GM18861 (cell line): ENCODE measurements around the gene BTF3.
"Not testable (repeated sequence)": the region's sequence is repeated elsewhere in the genome, so short reads cannot be mapped to it uniquely, and the experiment has no call there.

Experiments used
- ATAC-seq: cut with Tn5 transposase; IDR thresholded peaks from one replicate; pipeline ENCODE4 v1.9.1; 2021; ENCODE audit not compliant: unreplicated experiment

The BTF3 gene

DNA sequence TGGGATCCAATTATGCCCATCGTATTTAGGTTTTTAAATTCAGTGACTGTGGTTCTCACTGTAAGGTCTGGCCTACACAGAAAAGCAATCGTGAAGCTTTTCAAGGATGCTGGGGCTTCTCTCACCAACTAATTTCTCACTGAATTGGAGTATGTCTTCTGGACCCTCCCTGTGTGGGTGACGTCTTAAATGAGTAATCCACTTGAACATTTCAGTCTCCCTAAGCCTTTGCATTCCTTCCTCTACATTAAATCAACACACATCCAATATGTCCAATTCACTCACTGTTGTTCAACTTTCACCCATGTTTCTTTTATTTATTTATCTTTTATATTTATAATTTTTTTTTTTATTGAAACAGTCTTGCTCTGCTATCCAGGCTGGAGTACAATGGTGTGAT is 12.5 kb upstream of the BTF3 start:
- ATAC-seq = no peak

DNA sequence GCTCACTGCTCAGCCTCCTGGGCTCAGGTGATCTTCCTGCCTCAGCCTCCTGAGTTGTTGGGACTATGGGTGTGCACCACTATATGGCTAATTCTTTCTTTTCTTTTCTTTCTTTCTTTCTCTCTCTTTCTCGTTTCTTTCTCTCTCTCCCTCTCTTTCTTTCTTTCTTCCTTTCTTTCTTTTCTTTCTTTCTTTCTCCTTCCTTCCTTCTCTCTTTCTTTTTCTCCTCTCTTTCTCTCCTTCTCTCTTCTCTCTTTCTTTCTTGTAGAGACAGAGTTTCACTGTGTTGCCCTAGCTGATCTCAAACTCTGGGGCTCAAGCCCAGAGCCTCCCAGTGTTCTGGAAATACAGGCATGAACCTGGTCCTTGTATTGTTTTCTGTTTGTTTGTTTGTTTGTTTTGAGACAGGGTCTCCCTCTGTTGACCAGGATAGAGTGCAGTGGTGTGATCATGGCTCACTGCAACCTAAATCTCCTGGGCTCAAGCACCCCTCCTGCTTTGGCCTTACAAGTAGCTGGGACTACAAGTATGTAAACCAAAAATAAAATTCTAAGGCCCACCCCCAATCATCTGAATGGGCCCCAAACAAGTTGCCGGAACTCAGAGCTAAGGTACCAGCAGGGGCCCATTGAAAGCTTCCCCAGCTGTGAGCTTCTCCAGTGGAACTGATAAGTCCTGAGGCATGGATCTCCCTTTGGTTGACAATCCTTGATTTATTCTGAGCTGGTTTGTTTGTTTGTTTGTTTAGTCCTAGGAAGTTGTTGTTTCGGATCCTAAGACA is 11.9 kb upstream of the BTF3 start:
- ATAC-seq = no peak

DNA sequence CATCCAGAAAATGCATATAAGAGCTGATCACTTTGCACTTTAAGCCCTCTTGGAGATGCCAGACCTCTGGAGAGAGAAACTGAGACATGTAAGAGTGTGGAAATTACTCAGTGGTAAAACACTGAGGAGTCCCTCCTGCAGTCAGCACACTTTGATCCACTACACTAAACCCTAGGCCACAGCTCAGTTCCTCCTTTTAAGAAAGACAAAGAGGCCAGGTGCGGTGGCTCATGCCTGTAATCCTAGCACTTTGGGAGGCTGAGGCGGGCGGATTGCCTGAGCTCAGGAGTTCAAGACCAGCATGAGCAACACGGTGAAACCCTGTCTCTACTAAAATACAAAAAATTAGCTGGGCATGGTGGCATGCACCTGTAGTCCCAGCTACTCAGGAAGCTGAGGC is 11.0 kb upstream of the BTF3 start:
- ATAC-seq = not testable (repeated sequence)

DNA sequence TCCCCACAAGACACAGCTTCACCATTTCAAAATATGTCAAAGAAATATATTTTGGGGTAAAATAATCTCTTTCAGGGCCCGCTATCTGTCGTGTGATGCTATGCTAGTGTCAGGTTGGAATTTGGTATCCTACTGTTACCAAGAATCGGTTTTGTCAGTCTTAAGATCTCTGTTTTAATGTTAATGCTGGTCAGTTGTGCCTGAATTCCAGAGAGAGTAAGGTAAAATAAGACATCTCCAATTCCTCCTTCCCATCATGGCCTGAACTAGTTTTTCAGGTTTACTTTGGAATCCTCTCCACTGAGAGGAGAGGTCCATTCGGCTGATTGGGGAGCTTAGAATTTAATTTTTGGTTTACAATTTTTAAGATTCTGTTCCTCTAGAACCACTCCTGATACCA is 10.4 kb upstream of the BTF3 start:
- ATAC-seq = no peak

DNA sequence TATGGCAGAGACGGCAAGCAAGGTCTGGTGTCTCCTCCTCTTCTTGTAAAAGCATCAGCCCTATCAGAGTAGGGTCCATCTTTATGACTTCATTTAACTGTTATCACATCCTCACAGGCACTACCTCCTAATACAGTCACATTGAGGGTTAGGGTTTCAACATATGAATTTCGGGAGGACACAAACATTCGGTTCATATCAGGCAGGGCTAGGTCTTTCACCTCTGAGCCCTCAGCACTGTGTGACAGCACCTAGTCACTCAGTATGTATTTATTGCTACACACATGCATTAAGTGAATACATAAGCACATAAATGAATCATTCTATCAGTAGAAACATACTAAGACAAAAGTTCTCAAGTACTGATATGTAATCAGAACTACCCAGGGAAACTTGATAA is 9.4 kb upstream of the BTF3 start:
- no peak for ATAC-seq

DNA sequence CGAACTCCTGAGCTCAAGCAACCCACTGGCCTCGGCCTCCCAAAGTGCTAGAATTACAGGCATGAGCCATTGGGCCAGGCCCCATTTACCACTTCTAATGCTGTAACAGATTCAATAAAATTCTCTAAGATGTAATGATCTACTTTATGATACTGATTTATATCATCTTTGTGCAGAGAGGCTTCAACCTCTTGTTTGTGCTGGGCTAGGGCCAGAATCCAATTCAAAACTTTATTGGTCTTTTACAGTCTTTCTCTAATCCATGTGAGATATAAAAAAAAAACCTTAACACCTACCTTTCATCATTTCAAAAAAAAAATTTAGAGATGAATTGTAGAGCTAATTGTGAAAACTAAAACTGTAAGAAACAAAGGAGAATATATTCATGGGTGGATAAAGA is 8.2 kb upstream of the BTF3 start:
- no peak for ATAC-seq

DNA sequence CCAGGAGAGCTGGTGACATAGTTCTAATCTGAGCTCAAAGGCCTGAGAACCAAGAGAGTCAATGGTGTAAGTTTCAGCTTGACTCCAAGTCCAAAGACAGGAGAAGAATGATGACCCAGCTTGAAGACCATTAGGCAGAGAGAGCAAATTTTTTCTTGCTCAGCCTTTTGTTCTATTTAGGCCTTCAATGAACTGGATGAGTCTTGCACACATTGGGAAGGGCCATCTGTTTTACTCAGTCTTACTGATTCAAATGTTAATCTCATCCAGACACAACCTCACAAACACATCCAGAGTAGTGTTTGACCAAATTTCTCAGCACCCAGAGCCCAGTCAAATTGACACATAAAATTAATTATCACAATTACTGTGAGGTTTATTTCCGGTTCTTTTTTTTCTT is 7.1 kb upstream of the BTF3 start:
- no peak for ATAC-seq

DNA sequence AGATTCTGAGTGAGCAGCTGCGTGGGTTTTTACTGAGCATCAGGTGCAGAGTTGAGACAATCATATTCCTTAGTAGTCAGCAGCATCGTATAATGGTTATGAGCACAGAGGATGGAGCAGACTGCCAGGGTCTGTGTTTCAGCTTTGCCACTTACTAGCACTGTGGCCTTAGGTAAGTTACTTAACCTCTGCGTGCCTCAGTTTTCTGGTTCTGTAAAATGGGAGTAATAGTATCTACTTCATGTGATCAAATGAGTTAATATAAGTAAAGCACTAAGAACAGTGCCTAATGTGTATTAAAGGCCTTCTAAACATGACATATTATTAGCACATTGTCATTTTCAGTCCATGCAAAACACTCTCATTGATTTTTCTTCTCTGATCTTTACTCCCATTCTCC is 4.8 kb upstream of the BTF3 start:
- no peak for ATAC-seq

DNA sequence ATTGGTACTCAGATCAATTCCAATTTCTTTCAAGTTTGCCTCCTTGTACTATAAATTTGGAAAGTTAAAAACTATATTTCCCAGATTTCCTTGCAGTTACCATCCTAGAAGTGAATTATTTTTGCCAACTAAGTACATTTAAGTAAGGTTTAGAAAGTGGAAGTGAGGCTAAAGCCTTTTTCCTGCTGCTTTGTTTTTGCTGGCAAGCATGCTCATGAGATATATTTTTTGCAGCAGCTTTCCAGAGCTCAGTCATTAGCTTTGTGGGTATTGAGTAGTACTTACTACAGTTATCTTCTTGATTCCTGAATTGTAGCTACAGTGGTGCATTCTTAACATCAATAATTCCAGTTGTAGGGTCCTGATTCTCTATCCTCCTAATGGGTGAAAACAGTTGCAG is 3.5 kb upstream of the BTF3 start:
- ATAC-seq = no peak

DNA sequence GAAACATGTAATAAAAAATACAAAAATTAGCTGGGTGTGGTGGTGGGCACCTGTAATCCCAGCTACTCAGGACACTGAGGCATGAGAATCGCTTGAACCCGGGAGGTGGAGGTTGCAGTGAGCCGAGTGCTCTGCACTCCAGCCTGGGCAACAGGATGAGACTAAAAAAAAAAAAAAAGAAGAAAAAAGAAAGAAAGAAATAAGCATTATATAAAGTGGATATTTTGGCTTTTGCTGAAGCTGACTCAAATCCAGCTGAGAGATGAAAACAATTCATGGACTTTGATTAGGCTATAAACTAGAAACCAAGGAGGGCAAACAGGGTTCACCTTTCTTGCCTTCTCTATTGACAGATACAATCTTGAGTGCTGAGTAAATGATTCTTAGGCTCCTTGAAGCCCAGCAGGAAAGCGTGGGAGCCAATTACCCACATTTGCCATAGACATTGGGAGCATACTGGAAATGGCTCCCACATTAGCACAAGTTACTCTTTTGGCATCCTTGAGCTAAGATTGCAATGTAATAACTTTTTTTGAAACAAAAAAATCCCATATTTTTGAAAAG is 2.4 kb upstream of the BTF3 start:
- no peak for ATAC-seq

DNA sequence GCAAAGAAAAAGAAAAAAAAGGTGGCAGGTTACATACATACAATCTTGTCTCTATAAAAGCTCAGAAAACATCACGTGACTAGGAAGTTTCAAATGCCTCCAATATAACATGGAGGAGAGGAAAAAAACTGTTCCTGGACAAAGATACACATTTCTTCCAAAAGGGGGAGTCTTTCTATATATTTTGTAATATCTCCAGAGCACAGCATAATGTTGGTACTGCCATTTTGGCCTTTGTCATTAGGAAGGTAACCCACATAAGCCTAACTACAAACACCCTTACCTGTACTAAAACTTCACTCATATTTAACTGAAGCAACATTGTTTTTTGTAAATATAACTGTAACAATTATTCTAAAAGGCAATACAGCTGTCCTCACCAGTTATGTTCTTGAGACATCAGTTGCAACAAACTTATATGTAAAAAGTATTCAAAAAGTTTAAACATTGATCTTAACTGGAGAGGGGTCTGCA is 1.2 kb upstream of the BTF3 start:
- no peak for ATAC-seq

DNA sequence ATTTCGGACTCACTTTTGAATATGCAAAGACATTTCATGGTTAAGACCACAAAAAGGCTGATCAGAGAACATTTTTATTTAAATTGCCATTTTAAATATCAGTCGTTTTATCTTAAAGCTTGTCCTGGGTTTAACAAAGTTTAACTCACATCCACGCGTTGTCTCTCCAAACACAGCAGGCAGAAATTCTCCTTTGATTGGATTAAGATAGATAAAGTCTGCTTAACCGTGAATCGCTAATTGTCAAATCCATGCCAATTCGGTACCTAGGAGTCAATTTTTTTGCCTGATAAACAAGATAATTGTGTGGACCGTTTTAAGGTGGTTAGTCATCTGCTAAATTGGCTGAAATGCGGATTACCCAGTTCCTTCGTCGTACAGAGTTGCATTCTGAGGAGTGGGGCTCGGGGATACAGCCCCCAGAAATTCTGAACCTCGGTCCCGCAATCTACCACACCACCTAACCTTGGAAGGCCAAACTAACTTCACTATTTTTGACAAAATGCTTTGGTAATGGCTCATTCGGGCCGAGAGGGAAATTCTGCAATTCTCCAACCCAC is 665 bp upstream of the BTF3 start:
- no peak for ATAC-seq

DNA sequence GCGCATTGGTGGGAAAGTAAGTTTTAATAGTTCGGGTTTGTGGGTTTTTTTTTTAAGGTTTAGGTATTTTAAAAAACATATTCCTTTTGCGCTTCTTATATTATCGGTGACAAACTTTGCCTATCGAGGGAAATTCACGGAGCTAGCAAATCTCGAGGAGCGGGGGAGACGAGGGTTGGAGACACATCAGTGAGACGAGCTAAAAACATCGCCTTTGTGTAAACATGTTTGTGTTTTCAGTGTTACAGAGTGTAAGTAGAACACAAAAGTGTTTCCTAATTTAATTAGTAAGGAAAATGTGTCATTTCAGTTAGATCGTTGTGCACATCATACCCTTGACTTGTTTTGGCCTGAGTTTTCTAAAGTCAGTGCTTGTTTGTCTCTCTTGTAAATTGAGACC is 945 bp downstream of the BTF3 start:
- ATAC-seq = no peak

DNA sequence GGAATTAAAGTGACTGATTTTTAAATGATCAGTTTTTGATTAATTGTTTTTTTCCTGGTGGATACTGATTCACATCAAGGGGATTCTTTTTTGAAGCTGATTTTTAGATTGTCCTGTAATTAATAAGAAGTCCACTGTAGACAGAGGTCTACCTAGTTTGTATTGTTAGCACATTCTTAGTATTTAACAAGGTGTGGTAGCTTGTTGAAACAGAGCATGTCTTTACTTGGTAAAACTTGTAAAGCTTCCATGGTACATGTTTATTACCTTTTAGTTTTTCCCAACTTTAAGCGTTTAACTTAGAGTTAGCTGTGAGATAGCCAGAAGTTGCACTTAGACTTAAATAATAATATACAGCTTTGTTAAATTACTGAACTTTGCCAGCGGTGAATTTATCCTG is 1.5 kb downstream of the BTF3 start:
- no peak for ATAC-seq

DNA sequence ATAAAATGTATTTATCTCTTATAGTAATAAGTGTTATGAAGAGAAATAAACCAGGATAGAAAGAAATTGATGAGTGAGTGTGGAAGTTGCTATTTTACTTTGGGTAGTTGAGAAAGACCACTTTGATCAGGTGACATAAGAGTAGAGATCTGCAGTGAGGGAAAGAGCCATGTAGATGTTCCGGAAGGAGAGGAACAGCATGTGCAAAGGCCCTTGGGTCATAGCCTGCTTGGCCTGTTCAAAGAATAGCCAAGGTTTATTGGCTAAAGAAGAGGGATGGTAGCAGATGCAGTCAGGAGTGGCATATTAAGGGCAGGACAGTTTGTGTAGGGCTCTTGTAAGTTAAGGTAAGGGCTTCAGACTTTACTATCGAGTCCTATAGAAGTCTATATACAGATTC is 3.2 kb downstream of the BTF3 start:
- no peak for ATAC-seq

DNA sequence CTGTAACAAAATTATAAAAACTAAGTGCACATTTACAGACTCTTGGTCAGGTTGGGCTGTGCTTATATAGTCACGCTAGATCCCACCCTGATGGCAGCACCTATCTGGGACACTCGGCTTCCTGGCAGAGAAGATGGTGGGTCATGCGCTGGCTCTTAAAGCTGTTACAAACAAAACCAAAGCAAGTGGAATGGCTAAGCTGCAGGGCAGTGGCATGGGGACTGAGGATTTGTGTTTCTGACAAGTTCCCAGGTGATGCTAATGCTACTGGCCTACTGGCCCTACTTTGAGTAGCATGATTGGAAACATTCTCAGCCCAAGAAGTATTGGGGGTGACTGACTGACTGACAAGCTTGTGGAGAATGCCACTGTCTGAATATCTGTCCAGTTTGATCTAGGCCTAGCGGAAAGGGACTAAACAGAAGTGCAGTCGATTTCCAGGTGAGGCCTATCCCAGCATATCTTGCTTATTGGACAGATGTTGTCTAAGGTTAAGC is 8.3 kb downstream of the BTF3 start:
- no peak for ATAC-seq

DNA sequence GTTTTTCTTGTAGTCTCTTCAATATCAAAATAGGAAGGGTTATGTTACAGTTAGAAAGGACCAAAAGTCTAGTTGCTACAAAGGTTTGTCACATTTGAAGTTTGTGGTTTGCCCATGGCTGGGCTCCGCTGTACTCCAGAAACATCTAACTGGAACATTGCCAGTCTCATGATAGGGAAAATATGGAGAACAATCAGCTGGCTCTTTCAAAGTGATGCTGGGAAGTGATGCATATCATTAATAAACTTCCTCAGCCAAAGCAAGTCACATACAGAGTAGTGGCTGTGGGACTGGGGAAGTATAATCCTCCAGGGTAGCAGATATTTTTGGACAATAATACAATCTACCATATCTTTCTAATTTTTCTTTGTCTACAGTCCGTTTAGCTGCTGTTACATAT is 8.8 kb downstream of the BTF3 start:
- ATAC-seq = no peak

DNA sequence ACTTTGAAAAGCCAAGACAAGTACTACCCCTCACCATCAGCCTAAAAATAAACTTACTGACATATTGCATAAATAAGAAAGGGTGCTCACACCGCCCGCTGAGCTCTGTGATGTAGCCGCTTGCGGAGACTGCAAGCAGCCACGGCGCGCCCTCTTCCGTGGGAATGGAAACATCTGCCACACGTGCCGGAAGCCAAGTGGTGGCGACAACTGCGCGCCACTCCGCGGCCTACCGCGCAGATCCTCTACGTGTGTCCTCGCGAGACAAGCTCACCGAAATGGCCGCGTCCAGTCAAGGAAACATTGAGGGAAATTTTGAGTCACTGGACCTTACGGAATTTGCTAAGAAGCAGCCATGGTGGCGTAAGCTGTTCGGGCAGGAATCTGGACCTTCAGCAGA is 10.3 kb downstream of the BTF3 start:
- ATAC-seq = not testable (repeated sequence)

DNA sequence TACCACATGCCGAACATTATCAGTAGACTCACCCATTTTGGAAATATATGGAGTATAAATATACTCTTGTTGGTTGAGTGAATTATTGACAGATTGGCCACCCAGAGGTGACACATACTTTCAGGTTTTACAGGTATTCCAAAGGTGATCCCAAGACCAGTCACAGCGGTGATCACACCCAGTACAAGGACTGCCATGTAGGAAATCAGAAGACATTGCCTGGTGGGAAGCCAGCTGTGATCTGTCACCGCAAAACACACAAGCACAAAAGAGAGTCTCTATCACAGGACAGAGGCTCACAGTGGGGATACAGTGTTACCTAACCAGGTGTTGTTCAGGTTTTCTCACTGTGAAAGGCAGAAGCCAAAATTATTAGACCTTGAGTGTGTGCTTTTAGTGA is 15.8 kb downstream of the BTF3 start:
- ATAC-seq = no peak

DNA sequence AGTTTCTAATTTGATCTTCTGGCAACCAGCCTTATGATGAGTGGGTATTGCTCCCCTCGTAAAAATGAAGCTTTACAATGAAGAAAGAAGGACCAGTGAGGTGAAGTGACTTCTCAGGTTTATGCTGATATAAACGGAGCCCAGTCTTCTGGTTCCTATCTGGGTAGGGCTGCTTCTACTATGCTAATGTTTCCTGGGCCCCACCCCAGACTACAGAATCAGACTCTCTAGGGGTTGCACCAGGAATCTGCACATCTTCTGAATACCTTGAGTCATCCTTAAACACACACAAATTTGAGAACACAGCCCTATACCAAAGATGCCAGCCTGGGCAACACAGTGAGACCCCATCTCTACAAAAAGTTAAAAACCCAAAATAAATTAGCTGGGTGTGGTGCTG is 16.2 kb downstream of the BTF3 start:
- ATAC-seq = no peak

DNA sequence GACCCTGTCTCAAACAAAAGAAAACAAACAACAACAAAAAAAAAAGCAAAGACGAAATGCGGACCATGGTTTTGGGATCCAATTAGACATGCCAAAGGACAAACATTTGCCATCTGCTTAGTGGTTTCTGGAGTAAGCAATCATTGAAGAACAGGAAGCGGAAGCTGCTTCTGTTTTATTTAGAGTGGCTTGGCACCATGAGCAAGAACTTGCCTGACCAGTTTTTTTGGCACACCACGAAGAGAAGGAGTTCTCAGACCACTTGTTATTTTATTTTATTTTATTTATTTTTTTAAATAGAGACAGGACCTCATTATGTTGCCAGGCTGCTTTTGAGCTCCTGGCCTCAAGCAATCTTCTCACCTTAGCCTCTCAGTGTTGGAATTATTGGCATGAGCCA is 17.0 kb downstream of the BTF3 start:
- no peak for ATAC-seq

DNA sequence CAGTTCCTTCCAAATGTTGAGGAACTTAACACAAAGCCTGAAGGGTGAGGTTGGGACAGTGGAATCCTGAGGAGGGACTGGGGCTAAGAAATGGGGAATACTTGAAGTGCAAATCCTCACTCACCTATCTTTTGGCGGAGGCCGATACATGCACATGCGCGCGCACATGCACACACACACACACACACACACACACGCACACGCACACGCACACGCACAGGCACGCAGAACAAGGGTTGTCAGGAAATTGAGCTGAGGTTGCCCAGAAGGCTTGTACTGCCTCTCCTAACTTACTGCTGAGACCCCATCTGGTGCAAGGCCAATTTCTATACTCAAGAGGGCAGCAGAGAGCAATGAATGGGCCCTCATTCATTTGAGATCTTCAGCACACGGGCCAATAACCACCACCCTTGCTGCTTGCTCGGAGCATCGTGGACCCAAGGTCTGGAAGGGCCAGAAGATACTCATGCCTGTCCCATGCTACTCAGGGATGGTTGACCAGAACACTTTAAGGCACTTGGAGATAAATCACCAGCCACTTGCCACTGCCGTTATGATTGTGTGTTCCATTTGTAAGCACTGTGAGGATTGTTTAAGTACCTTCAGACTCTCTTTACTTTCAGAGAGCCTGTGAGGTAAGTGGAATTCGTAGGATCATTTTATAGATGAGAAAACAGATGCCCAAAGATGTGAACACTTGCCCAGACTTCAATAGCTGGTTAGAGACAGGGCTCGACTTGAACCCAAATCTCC is 21.5 kb downstream of the BTF3 start:
- peak; percentile 97 for ATAC-seq
